Posterior vena cava (tissue), 2 donors: ENCODE measurements around the gene GRK5. TPM values are rescaled to one million over a fixed set of nuclear protein-coding genes. Genes with fewer than 3 reads are reported as not detected.
A peak's percentile ranks its signal among the peaks of the same experiment; 100 is the strongest.

Source experiments
- DNase-seq: peaks from one replicate; pipeline ENCODE4 v3.0.0-alpha.2; 2020; ENCODE audit warnings: low spot score
- intact Hi-C, 2 donors: fragments of 100-400 bp; cut with DNase I; formaldehyde crosslinking; loops; one replicate each; pipeline versions ENCODE4 v1.14.1 to v1.14.2; 2022 to 2023
- total RNA-seq, 2 donors: library from RNA; stranded (reverse); fragmentation: NEBNext Ultra II Directional; extraction: Animal tissue kit (Norgen Biotek cat#: 25700); gene quantifications; one replicate each; pipeline ENCODE4 v1.2.1, GENCODE V29; 2021
- donor health status: DM: yes; HTN: yes; CAD: no.
- donor health status: DM: yes; HTN: yes; CAD: no.

Gene GRK5
- total RNA-seq, 2 donors from 2014 or later, result 40.0 to 57.5 TPM

DNA sequence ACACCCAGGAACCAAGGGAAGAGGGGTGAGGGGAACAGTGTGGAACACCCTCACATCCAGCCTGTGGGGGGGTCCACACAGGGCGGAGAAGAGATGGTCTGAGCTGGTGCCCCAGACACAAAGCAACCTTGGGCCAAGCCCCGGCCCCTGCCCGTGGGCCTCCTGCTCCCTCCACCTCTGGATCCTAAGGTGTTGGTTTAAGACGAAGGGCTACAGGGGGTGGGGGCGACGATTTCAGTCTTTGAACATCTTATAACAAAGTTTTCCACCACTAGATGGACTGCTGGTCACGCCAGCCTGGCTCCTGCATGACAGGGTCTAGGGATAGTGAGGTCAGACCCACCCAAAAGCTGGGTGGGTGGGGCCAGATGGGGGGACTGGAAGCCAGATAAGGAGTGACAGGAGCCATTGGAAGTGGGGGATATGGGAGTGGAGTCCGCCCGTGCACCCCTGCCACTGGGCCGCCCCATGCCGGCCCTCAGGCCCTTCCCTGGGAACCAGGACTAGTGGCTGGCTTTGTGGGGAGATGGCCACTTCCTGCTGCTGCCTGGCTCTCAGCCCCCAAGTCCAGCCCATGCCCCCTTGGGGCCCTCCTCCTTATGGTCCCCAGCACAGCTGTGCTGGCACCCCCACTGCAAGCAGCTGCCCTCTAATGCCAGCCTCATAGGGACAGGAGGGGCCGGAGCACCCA, 236.7 kb downstream of the GRK5 start:
- DNase-seq, result no peak
- intact Hi-C loops, result loop anchor here (2.0 kb wide), 1 partner anchor 245 kb away; no protein-coding TSS in a partner anchor

DNA sequence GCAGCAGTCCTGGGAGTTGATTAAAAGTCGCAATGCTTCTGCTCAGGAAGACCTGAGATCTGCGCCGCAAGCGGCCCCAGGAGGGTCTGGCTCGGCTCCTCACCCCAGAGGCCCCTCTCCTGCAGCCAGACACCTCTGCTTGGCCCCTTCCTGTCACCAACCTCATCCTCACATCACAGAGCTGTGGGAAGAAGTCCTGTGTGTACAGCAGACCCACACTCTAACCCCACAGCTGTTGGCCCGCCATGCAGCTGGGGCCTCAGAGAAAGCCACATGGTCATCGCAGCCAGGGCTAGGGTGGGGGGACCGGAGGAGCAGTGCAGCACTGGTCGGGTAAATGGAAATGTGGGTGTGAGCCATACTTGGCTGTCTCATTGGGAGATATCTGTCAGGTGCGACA, 237.5 kb downstream of the GRK5 start:
- intact Hi-C loops, result loop anchor here in 1 of 2 donors (2.0 kb wide), 1 partner anchor 246 kb away; no protein-coding TSS in a partner anchor
- DNase-seq, result no peak

- DNase-seq, result peak; percentile 95
Observed at GRCh38 chr10:119445311-119445934, 238.1 kb downstream of the GRK5 start.

DNA sequence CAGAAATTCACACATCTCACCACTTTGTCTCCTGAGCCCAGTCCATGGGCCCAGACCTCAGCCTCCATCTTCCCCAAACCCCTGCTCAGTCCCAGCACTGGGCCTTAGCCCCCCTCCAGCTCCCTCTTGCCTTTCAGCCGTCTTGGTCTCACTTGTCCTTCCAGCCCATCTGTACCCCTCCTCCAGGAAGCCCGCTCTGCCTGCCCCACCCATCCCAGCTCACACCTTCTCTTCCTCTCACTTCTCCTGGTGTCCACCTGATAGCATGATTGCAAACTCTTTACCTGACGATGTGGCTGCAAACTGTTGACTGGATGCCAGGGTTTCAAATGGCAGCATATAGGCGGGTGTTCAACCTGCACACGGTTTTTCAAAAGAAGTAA, 238.6 kb downstream of the GRK5 start:
- intact Hi-C loops, result loop anchor here in 1 of 2 donors (2.0 kb wide), 1 partner anchor 247 kb away; no protein-coding TSS in a partner anchor
- no peak for DNase-seq

More at GRCh38 chr10:119445311-119445934, 238.1 kb downstream of the GRK5 start:
- intact Hi-C loops, result loop anchor here in 1 of 2 donors (2.0 kb wide), 1 partner anchor 247 kb away; no protein-coding TSS in a partner anchor

DNA sequence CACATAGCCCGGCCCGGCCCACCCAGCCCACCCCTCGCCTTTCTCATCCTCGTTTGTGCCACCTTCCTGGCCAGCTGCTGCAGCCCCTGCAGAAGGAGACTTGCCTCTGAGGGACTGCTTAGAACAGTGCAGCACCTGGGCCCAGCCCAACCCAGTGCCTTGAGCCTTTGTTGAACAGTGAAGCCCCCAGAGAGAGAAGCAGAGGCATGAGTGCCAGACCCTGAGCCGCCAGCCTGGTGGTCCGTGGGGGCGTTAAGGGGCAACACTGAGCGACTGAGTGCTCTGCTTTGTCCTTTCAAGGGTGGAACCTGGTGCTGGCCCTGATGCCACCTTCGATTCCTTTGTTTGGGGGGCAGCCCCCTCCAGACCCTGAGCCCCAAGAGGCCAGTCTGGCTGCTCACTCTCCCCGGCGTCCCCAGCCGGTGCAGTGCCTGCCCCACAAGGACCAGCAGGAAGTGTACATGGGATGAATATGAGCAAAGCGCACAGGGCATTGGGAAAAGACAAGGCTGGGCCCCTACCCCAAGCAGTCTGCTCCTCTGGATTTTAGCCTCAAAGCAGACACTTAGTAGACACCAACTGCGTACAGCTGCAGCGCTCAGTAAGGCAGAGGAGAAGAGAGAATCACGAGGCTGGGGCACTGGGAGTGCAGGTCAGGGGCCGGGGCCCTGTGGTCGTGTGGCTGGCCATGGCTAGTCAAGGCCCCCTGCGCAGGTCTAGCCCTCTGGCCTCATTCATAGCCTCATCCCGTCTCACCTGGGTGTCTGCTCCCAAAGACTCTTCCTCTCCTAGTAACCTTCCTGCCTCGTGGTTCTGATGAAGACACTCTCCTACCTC, 239.3 kb downstream of the GRK5 start:
- no peak for DNase-seq
- intact Hi-C loops, result no loop called here

DNA sequence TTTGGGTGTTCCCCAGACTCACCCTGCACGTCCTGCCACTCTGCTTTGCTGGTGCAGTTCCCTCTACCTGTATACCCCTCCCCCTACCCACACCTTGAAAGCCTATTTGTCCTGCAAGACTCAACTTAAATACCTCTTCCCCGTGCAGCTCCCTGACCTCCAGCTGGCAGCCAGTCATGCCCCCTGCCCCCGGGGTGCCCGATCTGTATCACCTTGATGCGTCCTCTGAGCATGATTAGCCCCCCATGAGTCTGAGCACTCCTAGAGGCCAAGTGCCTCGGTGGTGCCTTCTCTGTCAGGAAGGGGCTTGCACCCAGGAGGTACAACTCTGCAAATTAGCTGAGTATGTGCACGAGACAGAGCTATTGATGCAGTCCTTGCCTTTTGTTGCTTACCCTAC, 240.1 kb downstream of the GRK5 start:
- intact Hi-C loops, result no loop called here
- DNase-seq, result no peak

GRCh38 chr10:119447823-119448546, 240.6 kb downstream of the GRK5 start:
- intact Hi-C loops, result no loop called here
- no peak for DNase-seq

DNA sequence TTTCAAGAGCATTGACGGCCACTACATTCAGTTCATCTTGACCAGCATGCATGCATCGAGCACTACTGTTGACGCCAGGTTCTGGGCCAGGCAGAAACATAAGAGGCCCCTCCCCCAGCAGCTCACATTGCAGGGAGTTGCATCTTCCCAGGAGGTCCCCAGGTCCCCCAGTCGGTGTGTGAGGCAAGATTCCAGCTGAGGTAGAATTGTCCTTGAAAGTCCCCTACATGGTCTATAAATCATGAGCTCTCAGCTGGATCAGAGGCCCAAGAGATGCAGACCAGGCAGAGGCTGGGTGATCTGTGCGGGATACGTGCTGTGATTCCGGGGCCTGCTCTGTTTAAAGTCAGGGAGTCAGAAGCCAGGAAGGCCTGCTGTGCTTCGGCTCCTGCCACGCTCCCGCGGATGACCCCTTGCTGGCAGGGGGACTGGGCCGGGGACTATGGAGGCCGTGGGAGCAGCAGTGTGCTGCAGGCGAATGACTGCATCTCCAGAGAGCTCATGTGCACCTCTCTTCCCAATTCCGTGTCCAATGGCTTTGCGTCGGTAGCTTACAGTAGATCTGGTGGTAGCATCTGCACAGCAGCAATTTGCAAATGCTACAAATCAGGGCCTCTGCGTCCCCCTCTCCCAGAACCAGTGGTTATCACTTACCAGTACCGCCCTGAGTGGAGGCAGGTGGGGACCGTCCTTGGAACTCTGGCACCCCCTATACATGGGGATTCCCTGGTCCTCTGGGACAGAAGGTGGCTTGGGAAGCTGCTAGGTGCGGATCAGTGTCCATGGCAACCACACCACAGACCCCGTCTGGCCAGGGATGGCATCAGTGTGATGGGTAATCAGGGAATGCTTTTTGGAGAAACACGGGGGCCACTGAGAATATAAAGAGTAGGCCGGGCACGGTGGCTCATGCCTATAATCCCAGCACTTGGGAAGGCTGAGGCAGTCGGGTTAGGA, 241.5 kb downstream of the GRK5 start:
- intact Hi-C loops, result no loop called here
- DNase-seq, result no peak

GRCh38 chr10:119449760-119450461, 242.5 kb downstream of the GRK5 start:
- DNase-seq, result peak; percentile 95
- intact Hi-C loops, result no loop called here

DNA sequence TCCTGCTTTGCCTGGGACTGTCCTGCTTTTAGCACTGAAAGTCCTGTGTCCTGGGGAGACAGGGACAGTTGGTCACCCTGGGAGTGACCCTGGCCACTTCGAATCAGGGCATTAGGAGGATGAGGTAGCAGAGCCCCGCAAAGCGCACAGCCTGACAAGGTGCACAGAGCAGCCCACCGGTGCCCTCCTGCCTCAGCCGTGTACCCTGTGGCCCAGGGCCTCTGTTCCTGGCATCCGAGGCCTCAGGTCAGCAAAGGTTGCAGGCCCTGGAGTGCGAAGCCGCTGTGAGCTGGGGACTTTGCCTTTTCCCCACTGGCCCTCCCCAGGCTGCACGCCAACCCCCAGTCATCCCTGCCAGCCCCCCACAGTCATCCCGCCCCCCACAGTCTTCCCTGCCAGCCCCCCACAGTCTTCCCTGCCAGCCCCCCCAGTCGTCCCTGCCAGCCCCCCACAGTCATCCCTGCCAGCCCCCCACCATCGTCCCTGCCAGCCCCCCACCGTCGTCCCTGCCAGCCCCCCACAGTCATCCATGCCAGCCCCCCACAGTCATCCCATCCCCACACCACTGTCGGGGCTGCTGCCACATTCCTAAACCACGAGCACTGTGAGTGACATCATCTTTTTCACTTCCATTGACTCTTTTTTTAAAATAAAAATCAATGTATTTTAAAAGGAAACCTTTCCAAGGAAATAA, 243.4 kb downstream of the GRK5 start:
- DNase-seq, result no peak
- intact Hi-C loops, result no loop called here

DNA sequence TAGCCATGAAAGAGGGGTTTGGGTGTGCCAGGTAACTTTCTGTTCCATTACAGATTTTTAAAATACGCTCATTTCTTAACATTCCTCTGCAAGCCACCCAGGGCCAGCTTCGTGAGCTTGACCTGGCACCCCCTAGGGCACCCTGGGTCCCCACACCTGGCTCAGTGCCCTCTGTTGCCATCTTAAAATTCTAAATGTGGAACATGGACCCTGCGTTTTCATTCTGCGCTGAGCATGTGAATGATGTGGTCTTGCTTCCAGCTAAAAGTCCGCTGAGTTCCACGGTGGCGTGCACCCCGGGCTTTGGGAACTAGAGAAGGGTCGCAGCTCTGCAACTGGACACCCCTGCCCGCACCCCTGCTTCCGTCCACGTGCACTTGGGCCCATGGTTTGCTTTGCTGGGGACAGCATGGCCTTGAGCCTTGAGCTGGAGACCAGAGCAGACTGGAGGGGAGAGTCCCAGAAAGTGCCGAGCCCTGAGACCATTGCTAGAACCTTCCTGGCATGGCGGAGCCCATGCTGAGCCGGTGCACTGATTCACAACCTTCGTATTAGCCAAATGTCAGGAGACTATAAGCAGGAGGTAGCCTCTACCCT, 244.0 kb downstream of the GRK5 start:
- intact Hi-C loops, result no loop called here
- no peak for DNase-seq

GRCh38 chr10:119452396-119452795, 245.0 kb downstream of the GRK5 start:
- intact Hi-C loops, result no loop called here
- DNase-seq, result no peak

- no peak for DNase-seq
- intact Hi-C loops, result no loop called here
Observed at GRCh38 chr10:119453313-119453712, 245.9 kb downstream of the GRK5 start.

GRCh38 chr10:119454316-119454715, 246.9 kb downstream of the GRK5 start:
- peak; percentile 67 for DNase-seq
- intact Hi-C loops, result no loop called here

- intact Hi-C loops, result no loop called here
- peak; percentile 74 for DNase-seq
Observed at GRCh38 chr10:119454990-119455389, 247.6 kb downstream of the GRK5 start.

GRCh38 chr10:119455609-119456434, 248.5 kb downstream of the GRK5 start:
- intact Hi-C loops, result no loop called here
- DNase-seq, result peak; percentile 79
